ENCODE measurements around the gene SLC2A8. TPM values are rescaled to one million over a fixed set of nuclear protein-coding genes. Genes with fewer than 3 reads are reported as not detected.

The SLC2A8 gene
- total RNA-seq, 1 experiment from 2014 or later, result 55.7 TPM

- intact Hi-C loops (cut with micrococcal nuclease; ENCODE audit: unreplicated experiment) (no loop called here), in situ Hi-C loops (cut with HindIII; ENCODE audit: low pct_unique_long_range_greater_than_20kb, low sequenced_read_pairs) (no loop called here)
- Histone ChIP-seq H3K27ac (ENCODE audit: low read length) (no peak overlapping the region), H3K9me3 (ENCODE audit: control insufficient read depth, insufficient read depth, low read depth, low read length) (no peaks in the 10 kb centered on the region), H3K36me3 (ENCODE audit: control insufficient read depth, insufficient read depth, low read length) (no peaks in the 10 kb centered on the region; the same call in 1 of the 2 replicates), H3K4me3 (ENCODE audit: low read depth in 2 of 2, low read length in 2 of 2) (no peak overlapping the region), H3K27me3 (ENCODE audit: control insufficient read depth, insufficient read depth, low read length) (no peaks in the 10 kb centered on the region), H3K4me1 (ENCODE audit: control insufficient read depth, insufficient read depth, low read length) (peaks cover 3% of the 10 kb centered on the region; the same call in 1 of the 2 replicates)
- BruUV-seq (replicated peaks), result no TSS peak
- no peak for ATAC-seq
- ChIA-PET POLR2A (no interaction called here), CTCF (no interaction called here)
- DNase-seq (ENCODE audit: low read depth, low spot score), result no peak
- TF ChIP-seq TCF7L2 (IDR thresholded peaks at IDR 0.05; ENCODE audit: low read depth, low read length) (no peak), SIN3A (IDR thresholded peaks at IDR 0.05; ENCODE audit: borderline replicate concordance, insufficient read depth, low read depth, low read length) (no peak), REST (IDR thresholded peaks at IDR 0.05; ENCODE audit: insufficient read depth in 1 of 2, low read depth in 2 of 2, low read length in 1 of 2) (no peak)
Observed at GRCh38 chr9:127430415-127430814, 33.4 kb downstream of the SLC2A8 start.

GRCh38 chr9:127437497-127438264, 40.7 kb downstream of the SLC2A8 start:
- Histone ChIP-seq H3K27me3 (ENCODE audit: control insufficient read depth, insufficient read depth, low read length) (no peaks in the 10 kb centered on the region), H3K27ac (ENCODE audit: low read length) (no peak overlapping the region), H3K9me3 (ENCODE audit: control insufficient read depth, insufficient read depth, low read depth, low read length) (no peaks in the 10 kb centered on the region), H3K4me3 (ENCODE audit: low read depth in 2 of 2, low read length in 2 of 2) (no peak overlapping the region), H3K36me3 (ENCODE audit: control insufficient read depth, insufficient read depth, low read length) (peaks cover 3% of the 10 kb centered on the region; the same call in 1 of the 2 replicates), H3K4me1 (ENCODE audit: control insufficient read depth, insufficient read depth, low read length) (no peaks in the 10 kb centered on the region)
- ATAC-seq (no peak), DNase-seq (ENCODE audit: low read depth, low spot score) (no peak)
- intact Hi-C loops (cut with micrococcal nuclease; ENCODE audit: unreplicated experiment) (no loop called here), in situ Hi-C loops (cut with HindIII; ENCODE audit: low pct_unique_long_range_greater_than_20kb, low sequenced_read_pairs) (no loop called here)
- ChIA-PET CTCF (no interaction called here), POLR2A (no interaction called here)
- TF ChIP-seq POLR2AphosphoS5 (IDR thresholded peaks at IDR 0.05; ENCODE audit: low read depth, low read length), result no peak
- no peak for TF ChIP-seq TCF7L2 (IDR thresholded peaks at IDR 0.05; ENCODE audit: low read depth, low read length)
- TF ChIP-seq SIN3A (IDR thresholded peaks at IDR 0.05; ENCODE audit: borderline replicate concordance, insufficient read depth, low read depth, low read length), result no peak
- no peak; the same call in 1 of the 2 replicates for TF ChIP-seq CTCF (IDR thresholded peaks at IDR 0.05)
- no peak for TF ChIP-seq REST (IDR thresholded peaks at IDR 0.05; ENCODE audit: insufficient read depth in 1 of 2, low read depth in 2 of 2, low read length in 1 of 2)
- no TSS peak for BruUV-seq (replicated peaks)

Data from Panc1 (cell line).